ENCODE results near the gene ANKRD50.

Gene ANKRD50

DNA sequence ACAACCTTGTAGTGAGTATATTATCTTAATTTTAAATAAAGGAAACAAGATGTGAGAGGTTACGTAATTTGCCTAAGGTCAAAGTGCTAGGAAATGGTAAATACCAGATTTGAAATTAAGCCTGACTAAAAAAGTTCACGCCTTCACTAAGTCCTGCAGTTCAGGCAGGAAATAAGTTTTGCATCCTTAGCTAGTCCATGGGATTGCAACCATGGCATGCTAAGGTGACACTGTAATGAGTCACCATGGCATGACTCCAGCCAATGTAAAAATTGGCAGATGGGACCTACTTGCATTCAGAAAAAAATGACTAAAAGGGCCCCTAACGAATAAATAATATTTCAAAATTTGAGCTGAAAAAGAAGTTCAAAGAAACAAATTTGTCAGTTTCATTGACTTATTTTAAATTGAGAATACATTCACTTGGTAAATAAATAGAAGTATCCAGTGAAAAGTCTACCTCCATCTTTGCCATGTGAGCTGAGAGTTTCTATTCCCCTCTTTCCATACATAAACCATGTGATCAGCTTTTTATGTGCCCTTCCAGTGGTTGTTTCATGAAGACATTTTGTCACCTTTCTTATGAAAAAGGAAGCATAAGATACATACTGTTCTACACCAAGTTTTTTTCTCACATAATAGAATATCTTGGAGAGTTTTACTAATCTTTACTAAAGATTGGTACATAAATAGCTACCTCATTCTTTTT, 72.4 kb downstream of the ANKRD50 start:
- TF ChIP-seq, protein P1, sequence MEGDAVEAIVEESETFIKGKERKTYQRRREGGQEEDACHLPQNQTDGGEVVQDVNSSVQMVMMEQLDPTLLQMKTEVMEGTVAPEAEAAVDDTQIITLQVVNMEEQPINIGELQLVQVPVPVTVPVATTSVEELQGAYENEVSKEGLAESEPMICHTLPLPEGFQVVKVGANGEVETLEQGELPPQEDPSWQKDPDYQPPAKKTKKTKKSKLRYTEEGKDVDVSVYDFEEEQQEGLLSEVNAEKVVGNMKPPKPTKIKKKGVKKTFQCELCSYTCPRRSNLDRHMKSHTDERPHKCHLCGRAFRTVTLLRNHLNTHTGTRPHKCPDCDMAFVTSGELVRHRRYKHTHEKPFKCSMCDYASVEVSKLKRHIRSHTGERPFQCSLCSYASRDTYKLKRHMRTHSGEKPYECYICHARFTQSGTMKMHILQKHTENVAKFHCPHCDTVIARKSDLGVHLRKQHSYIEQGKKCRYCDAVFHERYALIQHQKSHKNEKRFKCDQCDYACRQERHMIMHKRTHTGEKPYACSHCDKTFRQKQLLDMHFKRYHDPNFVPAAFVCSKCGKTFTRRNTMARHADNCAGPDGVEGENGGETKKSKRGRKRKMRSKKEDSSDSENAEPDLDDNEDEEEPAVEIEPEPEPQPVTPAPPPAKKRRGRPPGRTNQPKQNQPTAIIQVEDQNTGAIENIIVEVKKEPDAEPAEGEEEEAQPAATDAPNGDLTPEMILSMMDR (IDR thresholded peaks at IDR 0.05; ENCODE audit: borderline replicate concordance, insufficient read depth, low read depth, low read length) = no peak

GRCh38 chr4:124637321-124637720, 75.2 kb downstream of the ANKRD50 start:
- TF ChIP-seq, protein P1 (IDR thresholded peaks at IDR 0.05; ENCODE audit: borderline replicate concordance, insufficient read depth, low read depth, low read length) = no peak
- H3K4me3 ChIP-seq (ENCODE audit: low read depth, low read length) = no peak overlapping the region

More for the DNA sequence above, 72.4 kb downstream of the ANKRD50 start:
- no peak overlapping the region for H3K4me3 ChIP-seq (ENCODE audit: low read depth, low read length)

DNA sequence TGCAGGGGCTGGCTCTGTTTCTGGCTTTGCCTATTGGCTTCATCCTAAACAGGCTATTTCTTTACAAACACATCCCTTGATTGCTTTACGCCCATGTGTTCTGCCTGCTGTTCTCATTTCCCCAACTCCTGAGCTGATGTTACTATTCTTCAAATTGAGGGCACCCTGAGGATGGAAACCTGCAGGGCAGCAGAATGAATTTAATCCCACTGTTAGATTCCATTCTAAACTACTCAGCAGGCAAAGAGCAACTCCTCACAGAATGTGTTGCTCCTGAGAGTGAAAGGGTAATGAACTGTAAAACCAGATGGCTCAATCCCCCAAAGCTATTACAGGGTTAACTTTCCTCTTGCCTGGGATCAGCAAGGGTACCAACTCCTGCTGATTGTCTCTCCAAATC, 75.7 kb downstream of the ANKRD50 start:
- no peak overlapping the region for H3K4me3 ChIP-seq (ENCODE audit: low read depth, low read length)
- TF ChIP-seq, protein P1 (IDR thresholded peaks at IDR 0.05; ENCODE audit: borderline replicate concordance, insufficient read depth, low read depth, low read length) = no peak

DNA sequence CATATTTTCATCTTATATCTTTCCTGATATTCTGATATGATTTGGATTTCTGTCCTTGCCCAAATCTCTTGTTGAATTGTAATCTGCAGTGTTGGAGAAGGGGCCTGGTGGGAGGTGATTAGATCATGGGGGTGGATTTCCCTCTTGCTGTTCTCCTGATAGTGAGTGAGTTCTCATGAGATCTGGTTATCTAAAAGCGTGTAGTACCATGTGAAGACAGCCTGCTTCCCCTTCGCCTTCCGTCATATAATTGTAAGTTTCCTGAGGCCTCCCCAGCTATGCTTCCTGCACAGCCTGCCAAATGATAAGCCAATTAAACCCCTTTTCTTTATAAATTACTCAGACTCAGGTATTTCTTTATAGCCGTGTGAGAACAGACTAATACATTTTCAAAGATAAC, 77.2 kb downstream of the ANKRD50 start:
- TF ChIP-seq, protein P1 (IDR thresholded peaks at IDR 0.05; ENCODE audit: borderline replicate concordance, insufficient read depth, low read depth, low read length) = no peak
- H3K4me3 ChIP-seq (ENCODE audit: low read depth, low read length) = no peak overlapping the region

DNA sequence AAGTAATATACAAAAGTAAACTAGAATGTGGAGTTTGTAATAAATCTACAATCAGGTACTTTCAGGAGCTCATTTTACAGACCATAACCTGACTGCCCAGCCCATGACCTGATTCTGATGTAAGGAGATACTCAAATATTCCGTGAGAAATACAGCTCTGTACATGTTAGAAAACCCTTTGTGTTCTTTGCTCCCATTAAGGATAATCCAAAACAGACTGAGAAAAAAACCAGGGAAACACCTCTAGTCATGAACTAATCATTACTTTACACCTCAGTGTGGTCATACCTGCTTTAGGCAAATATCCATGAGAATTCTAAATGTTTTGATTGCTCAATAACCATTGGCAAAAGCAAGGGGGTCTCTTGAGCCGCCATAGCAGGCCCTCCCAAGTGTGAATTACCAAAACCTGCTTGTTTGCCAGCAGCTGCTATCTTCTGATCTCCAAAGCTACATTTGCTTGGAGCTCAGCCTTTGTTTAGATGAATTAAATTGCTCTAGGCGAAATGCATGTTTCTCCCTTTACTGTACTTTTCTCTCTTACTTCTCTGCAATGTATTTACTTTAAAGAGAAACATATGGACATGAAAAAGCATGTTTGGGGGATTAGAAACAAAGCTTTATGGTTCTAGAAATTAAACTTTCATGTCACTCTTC, 79.1 kb downstream of the ANKRD50 start:
- no peak overlapping the region for H3K4me3 ChIP-seq (ENCODE audit: low read depth, low read length)
- TF ChIP-seq, protein P1 (IDR thresholded peaks at IDR 0.05; ENCODE audit: borderline replicate concordance, insufficient read depth, low read depth, low read length) = no peak

- no peak overlapping the region for H3K4me3 ChIP-seq (ENCODE audit: low read depth, low read length)
These were observed 80.1 kb downstream of the ANKRD50 start for GRCh38 chr4:124632439-124632838.

More at GRCh38 chr4:124632439-124632838, 80.1 kb downstream of the ANKRD50 start:
- TF ChIP-seq, protein P1 (IDR thresholded peaks at IDR 0.05; ENCODE audit: borderline replicate concordance, insufficient read depth, low read depth, low read length) = no peak

All from GM12875 (cell line).